ENCODE data around the gene ENKUR.

ENKUR gene

GRCh38 chr10:24988831-24989640 is 26.9 kb downstream of the ENKUR start:
- TF ChIP-seq CTCF (conservative IDR thresholded peaks at IDR 0.05) (no peak), ZFX (IDR thresholded peaks at IDR 0.05) (no peak)
- no peak overlapping the region for H3K27ac ChIP-seq

GRCh38 chr10:24984906-24985305 is 31.1 kb downstream of the ENKUR start:
- H3K27ac ChIP-seq: no peak overlapping the region
- TF ChIP-seq ZFX (IDR thresholded peaks at IDR 0.05) (no peak), CTCF (conservative IDR thresholded peaks at IDR 0.05) (no peak)

GRCh38 chr10:24983946-24984345 is 32.0 kb downstream of the ENKUR start:
- no peak overlapping the region for H3K27ac ChIP-seq
- TF ChIP-seq CTCF (conservative IDR thresholded peaks at IDR 0.05) (no peak), ZFX (IDR thresholded peaks at IDR 0.05) (no peak)

GRCh38 chr10:24983130-24983529 is 32.8 kb downstream of the ENKUR start:
- no peak overlapping the region for H3K27ac ChIP-seq
- TF ChIP-seq ZFX (IDR thresholded peaks at IDR 0.05) (no peak), CTCF (conservative IDR thresholded peaks at IDR 0.05) (no peak)

GRCh38 chr10:24982319-24983112 is 33.4 kb downstream of the ENKUR start:
- TF ChIP-seq CTCF (conservative IDR thresholded peaks at IDR 0.05): no peak
- TF ChIP-seq ZFX (IDR thresholded peaks at IDR 0.05): no peak
- H3K27ac ChIP-seq: no peak overlapping the region

- no peak overlapping the region for H3K27ac ChIP-seq
- TF ChIP-seq CTCF (conservative IDR thresholded peaks at IDR 0.05): no peak
- TF ChIP-seq ZFX (IDR thresholded peaks at IDR 0.05): no peak
Observed at GRCh38 chr10:24981161-24981710, 34.7 kb downstream of the ENKUR start.

GRCh38 chr10:24979685-24980084 is 36.3 kb downstream of the ENKUR start:
- H3K27ac ChIP-seq: no peak overlapping the region
- TF ChIP-seq CTCF (conservative IDR thresholded peaks at IDR 0.05): no peak
- no peak for TF ChIP-seq ZFX (IDR thresholded peaks at IDR 0.05)

All from C4-2B (cell line).